IMR-90 (cell line): ENCODE results near the gene DPP10. TPM values are rescaled to one million over a fixed set of nuclear protein-coding genes. Genes with fewer than 3 reads are reported as not detected.
"Not testable (repeated sequence)": the region's sequence is repeated elsewhere in the genome, so short reads cannot be mapped to it uniquely, and the experiment has no call there.

ENCODE experiments used
- ATAC-seq: fragments of 200-7000 bp; cut with Tn5 transposase; 2 replicates; pipeline ENCODE4 v1.9.1; 2020; ENCODE audit warnings: low read depth, mild to moderate bottlenecking, moderate library complexity
- BruUV-seq: library from RNA; stranded (reverse); fragments of 400-500 nt; replicated peaks from 2 replicates; lab custom pipeline; 2021; lab: Mats Ljungman, UMichigan
- CTCF ChIA-PET: fragments of 300-600 bp; formaldehyde crosslinking; extraction: SDS; loops from one replicate; lab custom pipeline; 2021; ENCODE audit warnings: antibody characterized with exemption; lab: Yijun Ruan, JAX
- POLR2A ChIA-PET: fragments of 300-600 bp; sonication (Branson Sonifier 250); formaldehyde crosslinking; loops from one replicate; lab custom pipeline; 2022; ENCODE audit warnings: antibody characterized with exemption; ENCODE audit not compliant: unreplicated experiment; lab: Charles Lee
- DNase-seq: peaks from one replicate; pipeline ENCODE4 v3.0.0; 2013
- H2AFZ ChIP-seq: replicated peaks from 2 replicates; pipeline ENCODE3; 2013; ENCODE audit warnings: low read length, mild to moderate bottlenecking; ENCODE audit not compliant: poor library complexity
- H2AK5ac ChIP-seq: 2 replicates; pipeline ENCODE4 v1.6.1; 2013; ENCODE audit warnings: low read depth, low read length, inconsistent platforms
- H2AK9ac ChIP-seq: replicated peaks from 2 replicates; pipeline ENCODE3; 2013; ENCODE audit warnings: mild to moderate bottlenecking, low read depth, low read length, moderate library complexity; ENCODE audit not compliant: poor library complexity
- H2BK120ac ChIP-seq: 2 replicates; pipeline ENCODE4 v1.6.1; 2013; ENCODE audit warnings: low read depth, low read length, inconsistent platforms
- H2BK15ac ChIP-seq: 3 replicates; pipeline ENCODE4 v1.6.1; 2013; ENCODE audit warnings: low read depth, low read length, inconsistent platforms
- H2BK20ac ChIP-seq: 2 replicates; pipeline ENCODE4 v1.6.1; 2013; ENCODE audit warnings: low read depth, mild to moderate bottlenecking, inconsistent platforms, low read length, moderate library complexity
- H2BK5ac ChIP-seq: 2 replicates; pipeline ENCODE4 v1.6.1; 2013; ENCODE audit warnings: mild to moderate bottlenecking, low read depth, low read length, inconsistent platforms; ENCODE audit not compliant: poor library complexity, severe bottlenecking
- H3K14ac ChIP-seq: replicated peaks from 2 replicates; pipeline ENCODE4 v1.6.1; 2013; ENCODE audit warnings: low read depth, low read length, inconsistent platforms
- H3K18ac ChIP-seq: 2 replicates; pipeline ENCODE4 v1.6.1; 2013; ENCODE audit warnings: low read depth, low read length, control low read depth
- H3K23ac ChIP-seq: 2 replicates; pipeline ENCODE4 v1.6.1; 2013; ENCODE audit warnings: low read depth, low read length, inconsistent platforms
- H3K27ac ChIP-seq: 2 replicates; pipeline ENCODE4 v1.5.1; 2013; ENCODE audit warnings: mild to moderate bottlenecking, control low read depth, low read length; ENCODE audit not compliant: insufficient read depth
- H3K27me3 ChIP-seq: 2 replicates; pipeline ENCODE4 v1.6.1; 2013; ENCODE audit warnings: low read length; ENCODE audit not compliant: control insufficient read depth, insufficient read depth
- H3K36me3 ChIP-seq: 2 replicates; pipeline ENCODE4 v1.6.1; 2013; ENCODE audit warnings: low read length, mixed read lengths; ENCODE audit not compliant: control insufficient read depth, insufficient read depth
- H3K4ac ChIP-seq: 2 replicates; pipeline ENCODE4 v1.6.1; 2013; ENCODE audit warnings: low read depth, low read length, inconsistent platforms
- H3K4me1 ChIP-seq: 2 replicates; pipeline ENCODE4 v1.6.1; 2013; ENCODE audit warnings: low read length, mixed read lengths; ENCODE audit not compliant: control insufficient read depth, insufficient read depth
- H3K4me2 ChIP-seq: 2 replicates; pipeline ENCODE4 v1.6.1; 2013; ENCODE audit warnings: low read depth, mild to moderate bottlenecking, control low read depth, low read length, moderate library complexity
- H3K4me3 ChIP-seq: 2 replicates; pipeline ENCODE4 v1.5.1; 2013; ENCODE audit warnings: low read depth, mild to moderate bottlenecking, control low read depth, low read length, moderate library complexity; ENCODE audit not compliant: insufficient read depth
- H3K56ac ChIP-seq: 2 replicates; pipeline ENCODE4 v1.6.1; 2013; ENCODE audit warnings: low read length, inconsistent platforms; ENCODE audit not compliant: insufficient read depth; ENCODE audit errors: extremely low read depth
- H3K79me1 ChIP-seq, 2 experiments: 2 replicates each; pipeline ENCODE4 v1.6.1; 2013; ENCODE audit warnings: low read length in 2 of 2, inconsistent platforms in 1 of 2, low read depth in 1 of 2
- H3K9ac ChIP-seq: 2 replicates; pipeline ENCODE4 v1.6.1; 2013; ENCODE audit warnings: low read depth, low read length, control low read depth
- H3K9me1 ChIP-seq: 2 replicates; pipeline ENCODE4 v1.6.1; 2013; ENCODE audit warnings: low read length, inconsistent platforms; ENCODE audit not compliant: insufficient read depth
- H3K9me3 ChIP-seq: 2 replicates; pipeline ENCODE4 v1.6.1; 2013; ENCODE audit warnings: low read length; ENCODE audit not compliant: control insufficient read depth, insufficient read depth
- H4K20me1 ChIP-seq: 2 replicates; pipeline ENCODE4 v1.6.1; 2013; ENCODE audit warnings: low read length, inconsistent platforms; ENCODE audit not compliant: insufficient read depth
- H4K5ac ChIP-seq: 2 replicates; pipeline ENCODE4 v1.6.1; 2013; ENCODE audit warnings: mild to moderate bottlenecking, low read depth, low read length, control low read depth
- H4K8ac ChIP-seq, 2 experiments: 2 replicates each; pipeline ENCODE4 v1.6.1; 2013; ENCODE audit warnings: low read depth in 2 of 2, low read length in 2 of 2, control low read depth in 1 of 2, inconsistent platforms in 1 of 2
- H4K91ac ChIP-seq: 2 replicates; pipeline ENCODE4 v1.6.1; 2013; ENCODE audit warnings: low read depth, low read length, inconsistent platforms; ENCODE audit not compliant: insufficient read depth
- WGBS, 2 experiments: methylation state at CpG; one replicate each; pipeline versions ENCODE4 v1.1.5 to v1.1.7; 2013; ENCODE audit warnings: missing lambda C conversion rate in 2 of 2; ENCODE audit not compliant: insufficient read length in 1 of 2; ENCODE audit errors: extremely low coverage in 2 of 2; 5-methylcytosine and 5-hydroxymethylcytosine counted together
- dilution Hi-C: fragments of 300-500 bp; cut with HindIII; formaldehyde crosslinking; loops from one replicate; pipeline ENCODE4 v1.14.3; 2018; ENCODE audit warnings: low sequenced_read_pairs; ENCODE audit not compliant: unreplicated experiment
- in situ Hi-C: fragments of 300-500 bp; cut with MboI; formaldehyde crosslinking; loops from 3 replicates; pipeline ENCODE4 v1.14.3; 2019; ENCODE audit warnings: low sequenced_read_pairs, inconsistent platforms, mixed read lengths
- intact Hi-C: fragments of 100-400 bp; cut with micrococcal nuclease; formaldehyde crosslinking; loops from 2 replicates; pipeline ENCODE4 v1.10.0; 2022
- polyA plus RNA-seq, 3 experiments: library from polyadenylated mRNA; depleted of rRNA; stranded (reverse); fragments of >200 nt; gene quantifications; 2 replicates each; pipeline ENCODE4 v1.2.3, GENCODE V29; 2012; ENCODE audit warnings: low replicate concordance in 1 of 3
- total RNA-seq: library from RNA; depleted of rRNA; stranded (reverse); fragments of >200 nt; gene quantifications from 2 replicates; pipeline ENCODE4 v1.2.3, GENCODE V29; 2012

The DPP10 gene
- total and polyA plus RNA-seq, 2 of the 4 experiments (the other 2 are of a cell fraction), result not detected

- H3K9me1 ChIP-seq, H2AK5ac ChIP-seq, H2BK15ac ChIP-seq, H2BK120ac ChIP-seq, H4K20me1 ChIP-seq, H2AK9ac ChIP-seq, ATAC-seq, intact Hi-C loops, H3K56ac ChIP-seq, H4K8ac ChIP-seq, H3K9me3 ChIP-seq, H3K9ac ChIP-seq, in situ Hi-C loops, H3K23ac ChIP-seq, H2BK5ac ChIP-seq, DNase-seq, H3K4me2 ChIP-seq, H3K18ac ChIP-seq, H3K36me3 ChIP-seq, H2AFZ ChIP-seq, CTCF ChIA-PET, H3K27ac ChIP-seq, dilution Hi-C loops, H4K5ac ChIP-seq, H3K27me3 ChIP-seq, BruUV-seq, H3K4ac ChIP-seq, H2BK20ac ChIP-seq, H3K4me3 ChIP-seq, H3K4me1 ChIP-seq, H3K14ac ChIP-seq, H3K79me1 ChIP-seq, H4K91ac ChIP-seq, POLR2A ChIA-PET: not testable (repeated sequence)
- no CpG with 5 or more reads among the region's 4 CpGs for WGBS, 2 experiments
Measured at GRCh38 chr2:114522612-114523011, 80.2 kb downstream of the DPP10 start.
